Hindlimb muscle (tissue), 1 donor: ENCODE results near the gene RAB11FIP4. TPM values are rescaled to one million over a fixed set of nuclear protein-coding genes. Genes with fewer than 3 reads are reported as not detected.

ENCODE experiments used
- DNase-seq: peaks from one replicate; pipeline ENCODE4 v3.0.0-alpha.2; 2013
- polyA plus RNA-seq: library from polyadenylated mRNA; unstranded; fragments of 120-200 nt; gene quantifications from one replicate; pipeline ENCODE4 v1.2.1, GENCODE V29; 2013; ENCODE audit not compliant: insufficient read length

RAB11FIP4 gene
- polyA plus RNA-seq, 1 donor = 0.93 TPM

GRCh38 chr17:31488264-31488981 lies 96.9 kb downstream of the RAB11FIP4 start:
- DNase-seq = no peak

GRCh38 chr17:31488982-31489294 lies 97.5 kb downstream of the RAB11FIP4 start:
- DNase-seq = no peak

GRCh38 chr17:31489295-31490018 lies 98.0 kb downstream of the RAB11FIP4 start:
- no peak for DNase-seq

DNA sequence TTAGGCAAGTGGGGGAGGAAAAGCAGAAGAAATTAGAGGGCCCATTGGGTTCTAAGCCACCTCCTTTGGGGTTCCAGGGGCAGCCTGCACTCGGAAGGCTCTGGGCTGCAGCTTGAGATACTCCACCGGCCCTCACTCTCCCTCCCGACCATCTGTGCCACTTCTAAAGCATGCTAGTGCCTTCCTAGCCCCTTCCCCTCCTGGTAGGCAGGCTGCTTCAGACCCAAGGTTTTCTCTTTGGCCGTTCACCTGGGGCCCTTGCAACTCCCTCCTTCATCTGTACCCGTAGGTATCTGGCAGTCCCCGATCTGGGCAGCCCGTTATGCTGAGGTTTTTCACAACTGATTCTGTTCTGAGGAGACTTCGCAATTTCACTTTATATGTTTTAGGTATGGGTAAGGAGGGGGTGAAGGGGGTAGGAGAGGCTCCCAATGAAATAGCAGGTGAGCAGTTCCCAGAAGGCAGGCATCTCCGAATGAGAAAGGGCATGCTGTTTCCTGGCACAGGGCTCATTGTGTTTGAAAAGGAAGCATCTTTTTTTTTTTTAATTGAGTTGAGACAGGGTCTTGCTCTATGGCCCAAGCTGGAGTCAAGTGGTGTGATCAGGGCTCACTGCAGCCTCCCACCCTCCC lies 98.7 kb downstream of the RAB11FIP4 start:
- no peak for DNase-seq

- no peak for DNase-seq
Measured at GRCh38 chr17:31490671-31491375, 99.3 kb downstream of the RAB11FIP4 start.

- no peak for DNase-seq
Measured at GRCh38 chr17:31491376-31492131, 100.1 kb downstream of the RAB11FIP4 start.

GRCh38 chr17:31492206-31492605 lies 100.7 kb downstream of the RAB11FIP4 start:
- DNase-seq = no peak

DNA sequence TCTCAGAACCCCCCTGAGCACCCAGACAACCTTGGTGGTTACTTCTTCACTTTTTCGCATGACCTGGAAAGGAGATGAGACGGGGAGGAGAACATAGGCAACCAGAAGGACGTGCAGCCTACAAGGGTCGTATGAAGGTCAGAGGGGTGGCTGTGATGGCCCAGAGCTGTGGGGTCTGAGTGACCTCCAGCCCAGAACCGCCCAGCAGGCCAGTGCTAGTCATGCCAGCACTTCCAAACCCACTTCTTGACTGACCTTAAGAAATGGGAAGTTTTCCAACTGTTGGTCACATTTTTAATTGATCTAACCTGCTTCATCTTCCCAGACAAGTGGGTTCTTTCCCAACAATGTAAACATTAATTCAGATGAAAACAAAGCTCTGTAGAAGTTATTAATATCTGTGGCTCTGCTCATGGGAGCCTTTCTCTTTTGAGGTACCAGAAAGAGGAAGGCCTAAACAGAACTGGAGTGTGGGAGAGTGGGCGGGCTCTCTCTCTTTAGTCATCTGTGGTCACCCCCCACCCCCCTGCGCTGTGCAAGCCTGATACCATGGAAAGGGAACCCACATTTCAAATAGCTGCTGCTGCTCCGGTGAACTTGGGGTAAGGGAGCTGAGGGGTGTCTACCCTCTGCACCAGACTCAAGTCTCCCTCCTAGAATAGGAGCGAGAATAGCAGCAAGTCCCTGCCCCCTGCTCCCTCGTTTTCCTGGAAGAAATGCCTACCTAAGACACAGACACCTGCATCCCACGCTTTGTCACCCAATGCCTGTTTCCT lies 101.6 kb downstream of the RAB11FIP4 start:
- DNase-seq = peak; percentile 20

GRCh38 chr17:31493656-31494155 lies 102.2 kb downstream of the RAB11FIP4 start:
- DNase-seq = no peak

GRCh38 chr17:31494259-31495021 lies 103.0 kb downstream of the RAB11FIP4 start:
- no peak for DNase-seq

GRCh38 chr17:31495022-31495885 lies 103.8 kb downstream of the RAB11FIP4 start:
- DNase-seq = no peak

DNA sequence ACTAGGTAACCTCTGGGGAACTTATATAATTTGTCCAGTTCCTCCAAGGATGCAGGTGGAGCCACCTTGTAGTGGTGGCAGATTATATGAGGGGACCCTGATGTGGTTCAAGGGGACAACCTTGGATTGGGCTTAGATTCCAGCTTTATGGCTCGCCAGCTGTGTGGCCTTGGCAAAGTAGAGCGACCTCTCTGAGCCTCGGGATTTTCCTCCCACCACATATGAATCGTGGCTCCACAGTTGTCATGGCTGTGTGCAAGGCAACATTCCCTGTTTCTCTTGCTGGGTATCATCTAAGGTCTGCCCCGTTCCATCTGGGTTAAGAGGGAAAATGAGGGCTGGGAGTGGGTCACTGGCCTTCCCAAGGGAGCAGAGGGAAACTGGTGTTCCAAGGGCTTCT lies 104.6 kb downstream of the RAB11FIP4 start:
- no peak for DNase-seq

DNA sequence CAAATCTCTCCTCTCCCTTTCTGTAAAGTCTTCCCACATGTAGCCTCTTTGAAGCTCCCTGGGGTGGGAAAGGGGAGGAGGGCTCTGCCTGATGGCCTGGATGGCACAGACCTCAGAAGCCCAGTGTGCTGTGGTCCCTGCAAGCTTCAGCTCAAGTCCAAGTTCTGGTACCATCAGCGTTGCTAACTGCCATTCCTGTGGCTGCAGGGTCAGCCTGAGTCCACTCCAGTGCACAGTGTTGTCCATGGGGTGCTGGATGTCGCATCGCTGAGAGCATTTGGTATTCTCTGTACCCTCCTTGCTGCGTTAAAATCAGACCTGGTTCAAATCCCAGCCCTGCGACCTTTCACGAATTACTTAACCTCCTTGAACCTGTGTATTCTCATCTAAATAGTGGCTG lies 105.1 kb downstream of the RAB11FIP4 start:
- no peak for DNase-seq

GRCh38 chr17:31497431-31497830 lies 106.0 kb downstream of the RAB11FIP4 start:
- no peak for DNase-seq

GRCh38 chr17:31497994-31498826 lies 106.7 kb downstream of the RAB11FIP4 start:
- no peak for DNase-seq

DNA sequence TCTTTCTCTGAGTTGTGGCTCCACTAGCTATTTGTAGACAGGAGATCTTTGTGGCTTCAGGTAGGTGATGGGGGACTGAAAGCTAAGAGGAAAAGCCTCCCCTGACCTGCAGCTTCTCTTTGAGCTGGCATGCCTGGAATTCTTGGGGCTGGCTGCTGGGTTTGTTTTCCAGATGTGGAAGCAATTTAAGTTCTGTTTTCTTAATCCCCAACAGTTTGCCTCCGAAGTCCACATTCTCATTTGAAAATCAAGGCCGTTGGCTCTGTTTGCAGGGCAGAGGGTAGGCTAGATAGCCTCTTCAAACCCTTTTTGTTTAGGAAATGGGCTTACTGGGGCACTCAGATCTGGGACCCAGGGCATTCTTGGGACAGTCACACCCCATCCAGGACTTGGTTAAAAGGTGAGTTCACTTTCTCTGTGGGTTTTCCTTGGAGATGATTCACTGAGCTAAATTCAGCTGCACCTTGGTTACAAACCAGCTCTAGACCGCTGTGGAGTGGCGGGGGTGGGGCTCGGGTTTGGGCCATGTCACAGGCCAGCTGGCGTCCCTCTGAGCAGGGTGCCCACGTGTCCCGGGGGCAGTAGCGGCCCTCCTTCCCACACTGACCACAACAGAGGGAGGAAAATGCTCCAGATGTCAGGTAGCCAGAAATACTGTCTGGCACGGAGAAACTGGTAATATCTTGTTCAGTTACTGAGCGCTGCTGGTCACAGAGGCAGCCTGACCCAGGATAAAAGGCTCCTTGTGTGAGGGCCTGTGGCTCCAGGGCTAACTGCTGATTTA lies 108.5 kb downstream of the RAB11FIP4 start:
- DNase-seq = peak; percentile 30

- DNase-seq = no peak
Measured at GRCh38 chr17:31506517-31506916, 115.0 kb downstream of the RAB11FIP4 start.
